Measurements from ENCODE around the gene PAK5.

PAK5 gene

GRCh38 chr20:9572670-9573069 is 266.2 kb downstream of the PAK5 start:
- no peak for DNase-seq

- DNase-seq: no peak
Measured at GRCh38 chr20:9571783-9572182, 267.1 kb downstream of the PAK5 start.

- DNase-seq: no peak
Measured at GRCh38 chr20:9570612-9571011, 268.3 kb downstream of the PAK5 start.

GRCh38 chr20:9566977-9567376 is 271.9 kb downstream of the PAK5 start:
- no peak for DNase-seq

GRCh38 chr20:9565910-9566550 is 272.8 kb downstream of the PAK5 start:
- no peak for DNase-seq

GRCh38 chr20:9557411-9557810 is 281.5 kb downstream of the PAK5 start:
- DNase-seq: no peak

- no peak for DNase-seq
Measured at GRCh38 chr20:9555781-9556180, 283.1 kb downstream of the PAK5 start.

GRCh38 chr20:9551808-9552550 is 286.9 kb downstream of the PAK5 start:
- no peak for DNase-seq

GRCh38 chr20:9550871-9551270 is 288.0 kb downstream of the PAK5 start:
- peak; percentile 65 for DNase-seq

- no peak for DNase-seq
Measured at GRCh38 chr20:9550283-9550682, 288.6 kb downstream of the PAK5 start.

- DNase-seq: no peak
Measured at GRCh38 chr20:9543214-9543613, 295.7 kb downstream of the PAK5 start.

GRCh38 chr20:9535449-9535848 is 303.4 kb downstream of the PAK5 start:
- no peak for DNase-seq

- DNase-seq: no peak
Measured at GRCh38 chr20:9534025-9534424, 304.9 kb downstream of the PAK5 start.

- no peak for DNase-seq
Measured at GRCh38 chr20:9532069-9532838, 306.6 kb downstream of the PAK5 start.

GRCh38 chr20:9531581-9531980 is 307.3 kb downstream of the PAK5 start:
- no peak for DNase-seq

- DNase-seq: no peak
Measured at GRCh38 chr20:9523636-9524035, 315.2 kb downstream of the PAK5 start.

GRCh38 chr20:9520086-9520485 is 318.8 kb downstream of the PAK5 start:
- DNase-seq: no peak

GRCh38 chr20:9518576-9519175 is 320.2 kb downstream of the PAK5 start:
- DNase-seq: no peak

- no peak for DNase-seq
Measured at GRCh38 chr20:9517297-9518162, 321.3 kb downstream of the PAK5 start.

- DNase-seq: no peak
Measured at GRCh38 chr20:9516234-9516871, 322.5 kb downstream of the PAK5 start.

- no peak for DNase-seq
Measured at GRCh38 chr20:9515741-9516233, 323.1 kb downstream of the PAK5 start.

GRCh38 chr20:9515214-9515585 is 323.7 kb downstream of the PAK5 start:
- DNase-seq: no peak

Data from NCI-H1105 (cell line).